NCI-H345 treated with DMSO at 0.1 percent for 48 hours (cell line): Measurements from ENCODE around the gene UPK2.

Experiments
- DNase-seq: peaks from one replicate; lab custom pipeline; 2025; ENCODE audit not compliant: unreplicated experiment; lab: John Stamatoyannopoulos, UW

UPK2 gene

GRCh38 chr11:118956094-118956846, at the start of gene UPK2:
TSS of gene UPK2 (plus strand) at chr11:118956298. CDS start at chr11:118956351, 53 bp downstream.
- peak; percentile 55 for DNase-seq

GRCh38 chr11:118907051-118908042, 48.8 kb upstream of the UPK2 start:
- DNase-seq, result peak; percentile 59

- DNase-seq, result no peak
Measured at GRCh38 chr11:118908264-118908663, 47.8 kb upstream of the UPK2 start.

GRCh38 chr11:118908901-118909618, 47.0 kb upstream of the UPK2 start:
- no peak for DNase-seq

GRCh38 chr11:118909619-118910308, 46.3 kb upstream of the UPK2 start:
- no peak for DNase-seq

GRCh38 chr11:118910309-118911112, 45.6 kb upstream of the UPK2 start:
- DNase-seq, result no peak

- no peak for DNase-seq
Measured at GRCh38 chr11:118911113-118911879, 44.8 kb upstream of the UPK2 start.

- no peak for DNase-seq
Measured at GRCh38 chr11:118911880-118912741, 44.0 kb upstream of the UPK2 start.

- DNase-seq, result no peak
Measured at GRCh38 chr11:118912742-118913410, 43.2 kb upstream of the UPK2 start.

- DNase-seq, result no peak
Measured at GRCh38 chr11:118913411-118914125, 42.5 kb upstream of the UPK2 start.

- no peak for DNase-seq
Measured at GRCh38 chr11:118914178-118914918, 41.8 kb upstream of the UPK2 start.

- no peak for DNase-seq
Measured at GRCh38 chr11:118914987-118915386, 41.1 kb upstream of the UPK2 start.

GRCh38 chr11:118915396-118915795, 40.7 kb upstream of the UPK2 start:
- DNase-seq, result no peak

GRCh38 chr11:118915941-118916841, 39.9 kb upstream of the UPK2 start:
- DNase-seq, result no peak

GRCh38 chr11:118916842-118917388, 39.2 kb upstream of the UPK2 start:
- no peak for DNase-seq
